Astrocyte of the spinal cord (primary cell): Measurements from ENCODE around the gene SLC24A4.
A peak's percentile ranks its signal among the peaks of the same experiment; 100 is the strongest.

Source experiments
- DNase-seq: peaks from one replicate; pipeline ENCODE4 v3.0.0; 2011; ENCODE audit warnings: low read depth, low spot score
- H3K4me3 ChIP-seq: 2 replicates; pipeline ENCODE4 v1.5.1; 2011; ENCODE audit warnings: low read depth, mild to moderate bottlenecking, low read length, moderate library complexity
- in situ Hi-C: cut with HindIII; loops from 2 replicates; pipeline ENCODE4 v1.10.0; 2017; ENCODE audit warnings: low sequenced_read_pairs
- TF ChIP-seq, protein P1 (sequence below): IDR thresholded peaks from 2 replicates; pipeline ENCODE4 v1.5.1; 2012; ENCODE audit warnings: low read depth, mild to moderate bottlenecking, low read length, inconsistent platforms

The SLC24A4 gene

DNA sequence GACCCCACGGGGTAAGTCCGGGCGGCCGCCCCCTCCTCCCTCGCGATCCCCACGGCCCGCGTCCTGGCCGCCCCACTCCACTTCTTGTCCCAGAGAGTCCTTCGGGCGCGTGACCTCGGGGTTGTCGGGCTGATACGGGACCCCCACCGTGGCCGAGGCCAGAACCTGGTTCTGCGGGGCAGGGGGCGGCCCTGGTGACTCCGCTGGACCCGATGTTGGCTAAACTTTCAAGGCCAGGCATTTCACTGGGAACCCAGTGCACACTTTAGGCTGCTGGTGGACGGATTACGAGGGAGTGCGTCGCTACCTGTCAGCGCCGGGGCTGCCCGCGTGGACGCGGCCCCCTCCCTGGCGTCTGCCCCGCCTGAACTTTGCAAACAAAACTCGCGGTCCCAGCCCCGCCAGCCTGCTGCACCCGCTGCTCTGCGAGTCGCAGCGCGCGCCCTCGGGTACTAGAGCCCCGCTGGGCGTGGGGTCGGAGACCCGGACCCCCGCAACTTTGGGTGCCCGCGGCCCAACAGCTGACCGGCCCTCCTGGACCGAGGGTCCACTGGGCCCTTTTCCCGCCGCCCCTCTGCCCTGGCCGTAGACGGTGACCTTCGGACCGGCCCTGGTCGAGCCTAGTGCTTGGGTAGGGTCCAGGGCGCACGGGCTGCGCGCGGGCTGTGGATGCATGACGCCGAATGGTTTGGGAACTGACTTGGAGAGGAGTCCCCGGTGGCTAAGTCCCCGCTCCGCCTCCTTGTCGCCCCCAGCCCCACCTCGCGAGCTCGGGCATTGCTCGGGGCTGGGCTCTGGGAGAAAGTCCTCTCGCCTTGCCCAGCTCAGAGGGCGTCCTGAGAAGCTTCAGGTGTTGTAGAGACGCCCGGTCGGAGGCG, 191.2 kb downstream of the SLC24A4 start:
- peak; percentile 28 for DNase-seq
- in situ Hi-C loops, result no loop called here
- TF ChIP-seq, protein P1, sequence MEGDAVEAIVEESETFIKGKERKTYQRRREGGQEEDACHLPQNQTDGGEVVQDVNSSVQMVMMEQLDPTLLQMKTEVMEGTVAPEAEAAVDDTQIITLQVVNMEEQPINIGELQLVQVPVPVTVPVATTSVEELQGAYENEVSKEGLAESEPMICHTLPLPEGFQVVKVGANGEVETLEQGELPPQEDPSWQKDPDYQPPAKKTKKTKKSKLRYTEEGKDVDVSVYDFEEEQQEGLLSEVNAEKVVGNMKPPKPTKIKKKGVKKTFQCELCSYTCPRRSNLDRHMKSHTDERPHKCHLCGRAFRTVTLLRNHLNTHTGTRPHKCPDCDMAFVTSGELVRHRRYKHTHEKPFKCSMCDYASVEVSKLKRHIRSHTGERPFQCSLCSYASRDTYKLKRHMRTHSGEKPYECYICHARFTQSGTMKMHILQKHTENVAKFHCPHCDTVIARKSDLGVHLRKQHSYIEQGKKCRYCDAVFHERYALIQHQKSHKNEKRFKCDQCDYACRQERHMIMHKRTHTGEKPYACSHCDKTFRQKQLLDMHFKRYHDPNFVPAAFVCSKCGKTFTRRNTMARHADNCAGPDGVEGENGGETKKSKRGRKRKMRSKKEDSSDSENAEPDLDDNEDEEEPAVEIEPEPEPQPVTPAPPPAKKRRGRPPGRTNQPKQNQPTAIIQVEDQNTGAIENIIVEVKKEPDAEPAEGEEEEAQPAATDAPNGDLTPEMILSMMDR, result no peak
- H3K4me3 ChIP-seq, result peak overlapping the region; percentile 68

DNA sequence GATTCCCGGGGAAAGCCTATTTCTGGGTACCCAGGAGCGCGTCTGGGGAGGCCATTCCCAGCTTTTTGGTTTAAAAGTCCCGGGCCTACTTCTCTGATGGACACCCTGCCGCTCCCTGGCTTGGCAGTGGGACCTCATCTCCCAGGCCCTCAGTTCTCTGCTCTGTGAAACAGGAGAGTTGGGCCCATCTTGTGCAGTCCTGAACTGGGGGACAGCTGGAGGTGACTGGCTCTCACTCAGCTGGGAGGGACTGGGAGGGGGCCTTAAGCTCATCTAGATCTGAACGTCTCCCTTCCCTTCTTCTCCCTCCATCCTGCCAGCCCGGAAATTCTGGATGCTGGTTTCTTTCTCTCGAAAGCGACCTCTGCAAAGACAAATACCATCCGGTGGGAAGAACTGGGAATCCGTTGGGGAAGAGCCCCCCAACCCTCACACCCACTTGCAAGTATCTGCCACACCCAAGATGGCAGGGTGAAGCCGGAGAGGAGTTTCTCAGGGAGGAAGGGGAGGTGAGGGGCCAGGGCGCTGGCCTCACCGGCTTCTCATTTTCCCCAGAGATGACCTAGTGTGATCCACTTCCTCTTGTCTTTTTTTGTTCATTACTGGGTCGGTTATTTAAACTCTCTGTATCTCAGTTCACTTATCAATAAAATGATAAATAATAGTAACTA, 192.0 kb downstream of the SLC24A4 start:
- H3K4me3 ChIP-seq, result peak overlapping the region; percentile 68
- no peak for DNase-seq
- TF ChIP-seq, protein P1, result no peak
- in situ Hi-C loops, result no loop called here

DNA sequence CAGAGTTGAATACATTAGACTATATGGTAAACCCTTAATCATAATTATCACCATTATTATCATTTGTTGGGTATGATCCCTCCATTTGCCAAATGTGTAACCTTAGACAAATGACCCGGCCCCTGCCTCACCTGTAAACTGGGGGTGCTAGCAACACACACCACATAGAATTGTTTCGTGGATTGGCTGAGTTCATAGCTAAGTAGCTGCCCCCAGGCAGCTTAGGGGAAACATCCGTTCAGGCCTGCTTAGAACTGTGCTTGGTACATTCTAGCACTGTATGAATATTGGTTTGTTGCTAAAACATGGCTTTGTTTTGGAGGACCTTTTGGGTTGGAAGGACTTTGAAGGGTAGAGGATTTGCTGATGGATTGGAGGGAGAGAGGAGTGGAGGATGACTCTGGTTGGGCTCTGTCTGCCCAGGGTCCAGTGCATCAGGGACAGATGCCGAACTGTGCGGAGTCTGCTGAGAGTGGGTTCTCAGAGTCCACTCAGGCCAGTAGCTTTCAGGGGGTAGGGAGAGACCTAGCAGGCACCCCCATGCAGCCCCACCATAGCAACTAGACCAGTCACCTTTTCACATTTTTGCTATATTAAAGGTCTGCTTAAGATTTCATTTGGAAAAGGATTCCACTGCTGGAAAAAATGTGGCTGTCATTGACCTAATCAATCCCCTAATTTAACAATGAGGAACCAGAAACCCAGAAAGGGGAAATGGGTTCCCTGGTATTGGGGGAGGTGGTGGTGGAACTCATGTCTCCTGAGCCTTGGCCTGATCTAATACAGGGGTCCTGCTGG, 192.8 kb downstream of the SLC24A4 start:
- in situ Hi-C loops, result no loop called here
- H3K4me3 ChIP-seq, result no peak overlapping the region
- DNase-seq, result no peak
- TF ChIP-seq, protein P1, result no peak

DNA sequence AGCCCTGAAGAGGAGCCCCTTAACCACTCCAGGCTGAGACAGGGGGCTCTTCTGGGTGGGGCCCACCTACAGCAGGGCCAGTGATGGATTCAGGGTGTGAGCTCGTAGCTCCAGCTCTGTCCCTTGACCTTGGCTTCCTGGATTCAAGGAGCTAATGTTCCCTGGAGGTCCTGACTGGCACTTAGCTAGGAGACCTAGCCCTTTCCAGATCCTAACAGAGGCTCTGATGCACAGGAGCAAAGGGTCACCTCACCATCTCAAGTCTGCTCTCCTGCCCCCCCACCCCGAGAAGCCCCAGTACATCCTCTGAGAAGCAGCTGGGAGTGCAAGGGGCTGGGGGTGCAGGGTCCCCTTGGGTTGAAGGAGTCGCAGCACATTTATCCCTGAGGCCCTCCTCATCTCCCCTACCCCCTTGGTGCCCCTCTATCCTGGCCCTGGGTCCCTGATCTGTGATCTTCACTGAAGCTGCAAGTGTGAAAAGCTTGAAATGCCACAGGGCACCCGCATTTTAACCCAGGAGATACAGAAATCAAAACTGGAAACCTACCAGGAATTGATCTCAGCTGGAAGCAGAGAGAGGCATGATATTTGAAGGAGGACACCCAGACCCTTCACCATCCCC, 193.5 kb downstream of the SLC24A4 start:
- DNase-seq, result no peak
- TF ChIP-seq, protein P1, result no peak
- in situ Hi-C loops, result no loop called here
- no peak overlapping the region for H3K4me3 ChIP-seq

DNA sequence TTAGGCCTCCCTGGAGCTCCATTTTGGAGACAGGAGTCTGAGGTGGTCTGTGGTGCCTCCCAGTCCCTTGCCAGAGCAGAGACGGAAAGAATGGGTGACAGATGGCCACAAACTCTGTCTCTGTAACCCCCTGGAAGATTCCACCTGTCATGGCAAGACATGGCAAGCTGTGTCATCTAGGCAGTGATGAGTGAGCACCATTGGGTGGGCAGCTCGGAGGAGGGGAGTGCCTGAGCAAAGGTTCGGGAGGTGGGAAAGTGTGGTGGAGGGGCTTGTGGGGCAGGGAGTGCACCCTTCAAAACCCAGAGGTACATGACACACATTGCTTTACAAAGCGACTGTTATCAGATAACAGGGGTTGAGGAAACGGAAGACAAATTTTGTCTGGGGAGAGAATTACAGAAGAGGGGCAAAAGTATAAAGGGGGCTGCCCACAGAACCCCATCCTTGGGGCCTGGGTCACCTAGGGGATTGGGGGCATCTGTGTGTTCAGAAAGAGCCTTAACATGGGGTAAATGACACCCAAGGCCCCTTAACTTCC, 194.1 kb downstream of the SLC24A4 start:
- in situ Hi-C loops, result no loop called here
- no peak for DNase-seq
- no peak overlapping the region for H3K4me3 ChIP-seq
- TF ChIP-seq, protein P1, result no peak

DNA sequence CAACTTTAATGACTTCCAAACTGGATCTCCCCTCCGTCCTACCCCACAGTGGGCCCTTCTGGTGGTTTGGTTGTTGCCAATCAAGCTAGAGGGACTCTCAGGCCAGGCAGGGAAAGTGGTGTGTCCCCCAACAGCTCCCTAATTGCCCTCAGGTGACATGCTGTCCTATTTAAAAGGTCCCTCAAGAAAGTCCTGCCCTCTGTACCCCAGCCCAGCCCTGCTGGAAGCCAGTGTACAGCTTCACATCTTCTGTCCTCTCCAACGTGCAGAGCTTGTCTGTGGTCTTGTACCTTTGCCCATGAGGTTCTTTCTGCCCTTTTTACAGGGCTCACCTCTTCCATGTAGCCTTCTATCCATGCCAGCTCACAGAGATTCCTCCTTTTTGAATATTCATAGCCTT, 194.8 kb downstream of the SLC24A4 start:
- no peak overlapping the region for H3K4me3 ChIP-seq
- no peak for DNase-seq
- in situ Hi-C loops, result no loop called here
- TF ChIP-seq, protein P1, result no peak
